ENCODE measurements around the gene HSDL1. TPM values are rescaled to one million over a fixed set of nuclear protein-coding genes. Genes with fewer than 3 reads are reported as not detected.

HSDL1 gene
- total and polyA plus RNA-seq, 10 of the 15 experiments (the other 5 are each of a cell fraction or from before 2014, with no cell fraction given): 2.0 to 13.4 (median 5.6) TPM

DNA sequence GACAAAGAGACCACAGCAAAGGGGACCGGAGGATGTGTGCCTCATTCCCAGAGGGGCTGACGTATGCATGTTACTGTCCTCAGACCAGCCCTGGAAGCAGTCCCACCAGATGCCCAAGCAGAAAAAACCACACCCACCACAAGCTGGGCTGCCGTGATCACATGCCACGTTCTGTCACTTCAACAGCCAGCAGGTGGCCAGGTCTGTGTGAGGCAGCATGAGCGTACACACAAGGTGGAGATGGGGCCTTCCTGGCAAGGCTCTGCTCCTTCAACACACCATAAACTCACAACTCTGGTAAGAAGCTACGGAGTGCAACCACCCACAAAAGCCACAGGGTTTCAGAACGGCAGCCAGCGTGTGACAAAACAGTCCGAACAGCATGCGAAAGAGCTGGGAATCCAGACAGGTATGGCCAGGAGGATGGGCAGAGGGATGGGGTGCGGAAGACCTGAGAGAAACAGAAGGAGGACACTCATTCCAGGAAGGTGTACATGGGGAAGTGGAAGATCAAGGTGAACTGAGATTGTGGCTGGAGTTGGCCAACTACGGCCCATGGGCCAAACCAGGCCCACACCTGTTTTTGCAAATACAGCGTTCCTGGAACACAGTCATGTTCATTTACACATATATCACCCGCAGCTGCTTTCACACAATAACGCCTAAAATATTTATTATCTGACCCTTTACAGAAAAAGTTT is 56.1 kb downstream of the HSDL1 start (continued):
- TF ChIP-seq, protein P1, sequence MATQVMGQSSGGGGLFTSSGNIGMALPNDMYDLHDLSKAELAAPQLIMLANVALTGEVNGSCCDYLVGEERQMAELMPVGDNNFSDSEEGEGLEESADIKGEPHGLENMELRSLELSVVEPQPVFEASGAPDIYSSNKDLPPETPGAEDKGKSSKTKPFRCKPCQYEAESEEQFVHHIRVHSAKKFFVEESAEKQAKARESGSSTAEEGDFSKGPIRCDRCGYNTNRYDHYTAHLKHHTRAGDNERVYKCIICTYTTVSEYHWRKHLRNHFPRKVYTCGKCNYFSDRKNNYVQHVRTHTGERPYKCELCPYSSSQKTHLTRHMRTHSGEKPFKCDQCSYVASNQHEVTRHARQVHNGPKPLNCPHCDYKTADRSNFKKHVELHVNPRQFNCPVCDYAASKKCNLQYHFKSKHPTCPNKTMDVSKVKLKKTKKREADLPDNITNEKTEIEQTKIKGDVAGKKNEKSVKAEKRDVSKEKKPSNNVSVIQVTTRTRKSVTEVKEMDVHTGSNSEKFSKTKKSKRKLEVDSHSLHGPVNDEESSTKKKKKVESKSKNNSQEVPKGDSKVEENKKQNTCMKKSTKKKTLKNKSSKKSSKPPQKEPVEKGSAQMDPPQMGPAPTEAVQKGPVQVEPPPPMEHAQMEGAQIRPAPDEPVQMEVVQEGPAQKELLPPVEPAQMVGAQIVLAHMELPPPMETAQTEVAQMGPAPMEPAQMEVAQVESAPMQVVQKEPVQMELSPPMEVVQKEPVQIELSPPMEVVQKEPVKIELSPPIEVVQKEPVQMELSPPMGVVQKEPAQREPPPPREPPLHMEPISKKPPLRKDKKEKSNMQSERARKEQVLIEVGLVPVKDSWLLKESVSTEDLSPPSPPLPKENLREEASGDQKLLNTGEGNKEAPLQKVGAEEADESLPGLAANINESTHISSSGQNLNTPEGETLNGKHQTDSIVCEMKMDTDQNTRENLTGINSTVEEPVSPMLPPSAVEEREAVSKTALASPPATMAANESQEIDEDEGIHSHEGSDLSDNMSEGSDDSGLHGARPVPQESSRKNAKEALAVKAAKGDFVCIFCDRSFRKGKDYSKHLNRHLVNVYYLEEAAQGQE (IDR thresholded peaks at IDR 0.05; ENCODE audit: low read depth, low read length): no peak
- TF ChIP-seq SREBF1 (IDR thresholded peaks at IDR 0.05; ENCODE audit: low read length) (no peak), POU2F2 (IDR thresholded peaks at IDR 0.05; ENCODE audit: borderline replicate concordance, low read depth, low read length) (no peak; the same call in 2 of the 3 replicates), TCF3 (IDR thresholded peaks at IDR 0.05; ENCODE audit: borderline replicate concordance, insufficient read depth, low read depth, low read length) (no peak), ZNF24 (IDR thresholded peaks at IDR 0.05) (no peak), RELA (IDR thresholded peaks at IDR 0.05; ENCODE audit: borderline replicate concordance, partially characterized antibody) (no peak), MEF2B (IDR thresholded peaks at IDR 0.05; ENCODE audit: partially characterized antibody, poor library complexity, severe bottlenecking) (no peak), ZNF384 (IDR thresholded peaks at IDR 0.05; ENCODE audit: borderline replicate concordance, low read depth, low read length) (no peak), TARDBP (IDR thresholded peaks at IDR 0.05; ENCODE audit: borderline replicate concordance) (no peak), STAT1 (conservative IDR thresholded peaks at IDR 0.05) (no peak)
